ENCODE results near the gene PITRM1.

PITRM1 gene

DNA sequence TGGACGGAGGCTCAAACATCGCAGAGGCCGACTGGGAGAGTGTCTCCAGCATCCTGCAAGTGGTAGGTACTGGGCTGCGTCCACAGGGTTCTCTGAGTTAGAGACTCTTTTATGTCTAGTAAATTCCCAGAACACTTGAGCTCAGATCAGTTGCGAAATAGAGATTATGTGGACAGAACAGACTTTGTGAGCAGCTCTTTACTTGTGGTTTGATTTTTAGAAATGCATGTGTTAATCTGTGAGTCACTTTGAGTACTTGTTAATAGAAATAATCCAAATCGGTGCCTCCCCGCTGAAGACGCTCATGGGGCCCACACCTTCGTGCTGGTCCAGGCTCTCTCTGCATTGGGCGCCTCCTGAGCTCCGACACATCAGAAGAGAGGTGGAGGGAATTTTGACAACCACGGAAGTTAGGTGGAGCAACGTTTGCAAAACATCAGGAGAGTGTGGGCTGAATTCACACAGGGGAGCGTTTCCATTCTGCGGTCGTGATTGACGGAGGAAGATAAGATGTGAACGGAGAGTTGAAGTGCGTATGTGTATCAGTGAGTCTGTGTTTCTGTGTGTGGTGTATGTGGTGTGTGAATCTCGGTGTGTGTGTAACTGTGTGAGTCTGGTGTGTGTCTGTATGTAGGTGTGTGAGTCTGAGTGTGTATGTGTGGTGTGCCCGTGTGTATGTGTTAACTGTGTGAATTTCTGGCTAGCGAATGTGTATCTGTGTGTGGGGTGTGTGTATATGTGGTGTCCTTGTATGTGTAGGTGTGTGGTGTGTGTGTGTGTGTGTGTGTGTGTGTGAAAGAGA is 73.1 kb downstream of the PITRM1 start:
- DNase-seq: no peak

- no peak for DNase-seq
Measured at GRCh38 chr10:3098689-3099088, 73.9 kb downstream of the PITRM1 start.

DNA sequence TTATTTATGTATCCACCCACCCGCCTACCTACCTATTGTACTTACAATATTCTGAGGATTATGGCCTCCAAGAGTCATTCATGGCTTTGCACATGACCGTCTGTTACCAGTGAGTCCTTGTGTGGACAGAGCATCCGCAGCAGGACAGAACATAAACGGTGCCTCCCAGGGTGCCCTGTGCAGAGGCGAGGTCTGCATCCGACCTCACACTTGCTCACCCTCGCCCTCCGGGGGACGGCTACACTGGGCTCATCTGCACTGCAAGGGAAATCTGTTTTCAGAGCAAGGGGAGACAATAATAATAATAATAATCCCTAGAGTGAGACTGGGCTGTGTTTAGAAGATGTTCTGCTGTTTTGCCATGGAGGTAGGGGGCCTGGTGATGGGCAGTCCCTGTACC is 75.4 kb downstream of the PITRM1 start:
- no peak for DNase-seq

DNA sequence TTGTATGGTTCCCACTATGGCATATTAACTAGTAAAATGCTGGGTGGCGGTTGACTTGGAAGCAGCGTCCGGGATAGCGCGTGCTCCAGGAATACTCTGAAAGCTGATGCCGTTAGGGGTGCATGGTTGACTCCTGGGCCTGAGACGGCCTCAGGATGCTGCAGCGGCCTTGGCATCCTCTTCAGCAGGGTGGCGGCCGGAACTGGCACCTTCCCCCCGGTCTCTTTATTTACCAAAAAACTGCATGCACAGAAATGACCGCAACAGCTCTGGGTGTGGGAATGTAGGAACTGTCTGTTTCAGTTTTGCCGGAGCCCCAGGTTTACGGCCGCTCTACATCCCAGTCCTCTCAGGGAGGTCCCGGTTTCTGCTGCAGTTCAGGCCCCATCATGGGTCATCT is 76.4 kb downstream of the PITRM1 start:
- DNase-seq: no peak

DNA sequence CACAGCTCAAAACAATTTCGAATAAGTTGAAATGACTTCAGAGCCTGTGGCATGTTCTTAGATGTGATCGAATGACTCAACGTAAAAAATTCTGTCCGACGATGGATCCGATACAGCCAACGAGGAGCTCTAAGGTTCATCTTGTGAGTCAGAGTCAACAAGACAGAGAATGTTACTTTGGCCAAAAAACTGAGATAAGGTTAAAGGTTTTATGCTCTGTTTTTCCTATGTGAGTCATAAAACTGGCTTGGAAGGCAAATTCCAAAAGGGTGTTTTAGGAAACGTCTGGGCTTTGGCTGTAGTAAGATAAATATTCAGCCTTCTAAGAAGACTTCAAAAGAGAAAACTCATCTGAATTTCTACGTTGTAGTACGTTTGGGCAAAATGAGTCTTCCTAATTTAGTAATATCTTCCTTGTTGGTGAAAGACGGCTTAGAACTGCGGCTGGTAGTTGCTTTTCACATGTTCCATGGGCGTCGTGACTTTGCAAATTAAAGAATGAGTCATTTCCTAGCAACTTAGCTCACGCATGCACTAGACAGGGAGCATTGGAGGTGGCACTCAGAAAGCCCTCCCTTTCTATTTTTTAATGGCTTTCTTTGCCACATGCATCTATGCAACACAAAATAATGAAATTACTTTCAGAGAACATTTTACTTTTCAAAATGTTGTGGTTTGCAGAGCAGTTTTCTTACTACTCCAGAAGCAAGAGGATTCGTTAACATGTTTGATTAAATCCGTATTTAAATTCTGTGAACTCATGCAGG is 77.0 kb downstream of the PITRM1 start:
- peak; percentile 31 for DNase-seq

- DNase-seq: no peak
Measured at GRCh38 chr10:3094609-3095036, 78.0 kb downstream of the PITRM1 start.

- DNase-seq: no peak
Measured at GRCh38 chr10:3093996-3094395, 78.6 kb downstream of the PITRM1 start.

DNA sequence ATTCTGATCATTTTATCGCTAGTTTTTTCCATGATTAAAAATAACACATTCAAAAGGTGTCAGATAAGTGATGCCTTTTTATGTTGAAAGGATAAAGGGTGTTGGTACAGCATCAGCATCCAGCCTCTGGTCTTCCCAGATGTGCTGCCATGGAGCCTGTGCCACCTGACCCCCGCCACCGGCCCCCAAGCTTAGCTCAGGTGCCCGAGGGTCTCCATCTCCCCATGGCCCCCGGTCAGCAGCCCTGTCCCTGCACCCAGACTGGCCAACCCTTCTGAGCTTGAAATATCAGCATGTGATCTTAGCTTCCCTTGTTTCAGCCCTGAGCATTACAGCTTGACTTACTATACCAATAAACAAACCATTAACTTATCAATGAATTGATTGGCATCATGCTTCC is 80.7 kb downstream of the PITRM1 start:
- DNase-seq: no peak

DNA sequence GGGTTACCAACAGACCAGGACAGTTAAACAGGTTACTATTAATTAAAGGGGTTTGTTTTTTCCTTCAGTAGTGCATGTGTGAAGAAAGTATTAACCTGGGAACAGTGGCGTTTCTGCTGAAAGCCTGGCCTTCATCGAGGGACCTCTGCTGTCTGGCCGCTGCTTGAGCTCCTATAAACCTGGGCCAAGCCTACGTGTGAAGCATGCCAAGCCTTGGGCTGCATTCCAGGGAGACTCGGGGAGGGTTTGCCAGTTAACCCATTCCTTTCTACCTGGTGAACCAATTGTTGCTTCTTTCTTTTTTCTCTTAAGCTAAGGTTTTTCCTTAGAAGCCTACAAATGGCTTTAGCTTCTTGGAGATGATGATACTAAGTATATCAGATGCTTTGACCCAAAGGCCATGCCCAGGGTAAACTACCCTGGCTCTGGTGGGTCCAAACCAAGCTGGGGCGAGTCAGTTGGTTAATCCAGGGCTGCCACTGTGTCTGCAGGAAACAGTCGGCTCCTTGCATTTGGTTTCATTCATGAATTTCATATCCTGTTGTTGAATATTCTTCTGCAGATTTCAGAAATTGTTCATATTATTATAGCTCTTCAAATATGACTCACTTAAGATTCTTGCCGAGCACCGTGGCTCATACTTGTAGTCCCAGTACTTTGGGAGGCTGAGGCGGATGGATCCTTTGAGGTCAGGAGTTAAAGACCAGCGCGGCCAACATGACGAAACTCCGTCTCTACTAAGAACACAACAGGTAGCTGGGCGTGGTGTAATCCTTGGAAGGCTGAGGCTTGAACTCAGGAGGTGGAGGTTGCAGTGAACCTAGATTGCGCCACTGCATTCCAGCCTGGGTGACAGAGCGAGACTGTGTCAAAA is 81.4 kb downstream of the PITRM1 start:
- no peak for DNase-seq

DNA sequence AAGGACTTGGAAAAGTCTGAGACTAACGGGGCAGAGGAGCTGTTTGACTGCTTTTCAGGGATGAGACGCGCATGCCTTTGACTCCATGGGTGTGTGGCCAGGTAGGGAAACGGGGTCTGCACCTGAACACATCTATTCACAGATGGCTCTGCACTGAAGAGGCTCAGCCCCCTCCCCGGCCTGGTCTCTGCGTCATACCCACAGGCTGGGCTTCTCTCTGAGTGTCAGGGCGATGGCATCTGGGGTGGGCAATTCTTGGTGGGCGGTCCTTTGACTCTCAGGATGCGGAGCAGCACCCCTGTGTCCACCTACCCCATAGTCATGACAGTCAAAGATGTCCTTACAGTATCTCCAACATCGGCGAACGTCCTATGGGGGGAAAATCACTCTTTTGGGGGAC is 82.2 kb downstream of the PITRM1 start:
- no peak for DNase-seq
